Liver (tissue), 3 donors: Measurements from ENCODE around the gene CCNY.

Experiments
- CTCF ChIP-seq: fragments of 150-350 bp; IDR thresholded peaks from 2 replicates; pipeline ENCODE4 v1.5.1; 2017; ENCODE audit warnings: improper control_type of control experiment, low read depth, low read length; ENCODE audit not compliant: missing input control
- EGR1 ChIP-seq, 2 donors: IDR thresholded peaks; 2 replicates each; pipeline ENCODE4 v1.6.1; 2016 to 2018; ENCODE audit warnings: antibody characterized with exemption in 2 of 2, low read depth in 2 of 2
- FOXA1 ChIP-seq: IDR thresholded peaks from 2 replicates; pipeline ENCODE4 v1.6.1; 2016; ENCODE audit warnings: antibody characterized with exemption
- HNF4G ChIP-seq: IDR thresholded peaks from 2 replicates; pipeline ENCODE4 v1.6.1; 2016; ENCODE audit warnings: antibody characterized with exemption
- JUND ChIP-seq, 2 donors: IDR thresholded peaks; 2 replicates each; pipeline ENCODE4 v1.6.1; 2016; ENCODE audit warnings: antibody characterized with exemption in 2 of 2
- MAX ChIP-seq: IDR thresholded peaks from 2 replicates; pipeline ENCODE4 v1.6.1; 2016; ENCODE audit warnings: antibody characterized with exemption
- RAD21 ChIP-seq, 2 donors: IDR thresholded peaks; 2 replicates each; pipeline ENCODE4 v1.6.1; 2016; ENCODE audit warnings: antibody characterized with exemption in 2 of 2, mild to moderate bottlenecking in 2 of 2
- REST ChIP-seq: IDR thresholded peaks from 2 replicates; pipeline ENCODE4 v1.6.1; 2016; ENCODE audit warnings: antibody characterized with exemption, mild to moderate bottlenecking
- RXRA ChIP-seq, 2 donors: IDR thresholded peaks; 2 replicates each; pipeline ENCODE4 v1.6.1; 2017 to 2018; ENCODE audit warnings: antibody characterized with exemption in 2 of 2, mild to moderate bottlenecking in 1 of 2
- SP1 ChIP-seq: IDR thresholded peaks from 2 replicates; pipeline ENCODE4 v1.6.1; 2018; ENCODE audit warnings: antibody characterized with exemption, mild to moderate bottlenecking
- TAF1 ChIP-seq: conservative IDR thresholded peaks from 2 replicates; pipeline ENCODE4 v1.6.1; 2016; ENCODE audit warnings: antibody characterized with exemption, mild to moderate bottlenecking
- YY1 ChIP-seq: IDR thresholded peaks from 2 replicates; pipeline ENCODE4 v1.6.1; 2016; ENCODE audit warnings: antibody characterized with exemption, mild to moderate bottlenecking
- donor health status: healthy.
- donor health status: healthy.

DNA sequence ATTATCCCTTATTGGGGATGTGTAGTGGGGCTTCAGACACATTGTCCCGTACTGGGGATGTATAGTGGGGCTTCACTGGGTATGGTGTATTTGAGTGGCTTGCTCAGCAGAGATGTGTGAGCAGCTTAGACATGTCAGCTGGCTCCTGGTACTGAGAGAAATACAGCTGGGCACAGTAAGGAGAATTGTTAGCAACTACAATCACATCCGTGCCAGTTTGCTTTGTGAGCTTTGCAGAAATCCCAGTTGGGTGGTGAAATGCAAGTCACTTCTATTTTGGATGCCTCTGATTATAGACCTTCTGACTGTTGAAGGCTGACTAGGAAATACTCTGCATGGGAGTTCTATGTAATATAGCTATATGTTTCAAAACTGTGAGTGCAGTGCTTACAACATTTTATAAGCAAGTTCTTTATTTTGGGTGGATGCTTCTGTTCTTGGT is 10.8 kb downstream of the CCNY start:
- TF ChIP-seq CTCF (no peak), TAF1 (no peak), MAX (no peak), HNF4G (no peak), JUND (IDR thresholded peaks at IDR 0.05) (no peak), SP1 (no peak), RAD21 (IDR thresholded peaks at IDR 0.05) (no peak), REST (no peak), RXRA (IDR thresholded peaks at IDR 0.05) (no peak), EGR1 (IDR thresholded peaks at IDR 0.05; ENCODE audit: low read depth in 2 of 2) (no peak), FOXA1 (no peak), YY1 (no peak)
